ENCODE results near the gene CDADC1.
"Not testable (repeated sequence)": the region's sequence is repeated elsewhere in the genome, so short reads cannot be mapped to it uniquely, and the experiment has no call there.

The CDADC1 gene

GRCh38 chr13:49327145-49327544 lies 79.4 kb downstream of the CDADC1 start:
- H3K4me3 ChIP-seq (ENCODE audit: low read length); H3K4me1 ChIP-seq (ENCODE audit: control insufficient read depth, insufficient read depth, low read length); H3K27ac ChIP-seq (ENCODE audit: low read length); H3K9me3 ChIP-seq (ENCODE audit: control insufficient read depth, insufficient read depth, low read length); DNase-seq (ENCODE audit: low read depth, low spot score); H3K27me3 ChIP-seq (ENCODE audit: control insufficient read depth, insufficient read depth, low read length); H3K36me3 ChIP-seq (ENCODE audit: control insufficient read depth, insufficient read depth, low read length): not testable (repeated sequence)
- WGBS (ENCODE audit: insufficient coverage, insufficient read length): no CpG with 5 or more reads among the region's 3 CpGs

GRCh38 chr13:49329831-49330545 lies 82.3 kb downstream of the CDADC1 start:
- no peaks in the 10 kb centered on the region for H3K36me3 ChIP-seq (ENCODE audit: control insufficient read depth, insufficient read depth, low read length)
- DNase-seq (ENCODE audit: low read depth, low spot score): no peak
- H3K4me3 ChIP-seq (ENCODE audit: low read length): no peak overlapping the region
- no peaks in the 10 kb centered on the region for H3K9me3 ChIP-seq (ENCODE audit: control insufficient read depth, insufficient read depth, low read length)
- H3K27me3 ChIP-seq (ENCODE audit: control insufficient read depth, insufficient read depth, low read length): no peaks in the 10 kb centered on the region
- no CpG with 5 or more reads among the region's 8 CpGs for WGBS (ENCODE audit: insufficient coverage, insufficient read length)
- H3K4me1 ChIP-seq (ENCODE audit: control insufficient read depth, insufficient read depth, low read length): no peaks in the 10 kb centered on the region
- H3K27ac ChIP-seq (ENCODE audit: low read length): no peak overlapping the region

DNA sequence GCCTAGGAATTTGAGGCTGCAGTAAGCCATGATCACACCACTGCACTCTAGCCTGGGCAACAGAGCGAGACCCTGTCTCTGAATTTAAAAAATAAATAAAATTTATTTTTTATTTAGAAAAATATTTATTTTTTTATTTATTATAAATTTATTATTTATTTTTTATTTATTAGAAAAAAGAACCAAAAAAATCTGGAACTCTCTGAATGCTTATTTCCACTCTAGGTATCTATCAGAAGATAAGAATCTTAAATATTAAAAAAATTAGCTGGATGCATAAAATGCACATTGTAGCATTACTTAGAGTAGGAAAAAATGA lies 82.8 kb downstream of the CDADC1 start:
- H3K4me1 ChIP-seq (ENCODE audit: control insufficient read depth, insufficient read depth, low read length): no peaks in the 10 kb centered on the region
- DNase-seq (ENCODE audit: low read depth, low spot score): no peak
- no peaks in the 10 kb centered on the region for H3K27me3 ChIP-seq (ENCODE audit: control insufficient read depth, insufficient read depth, low read length)
- no CpG with 5 or more reads among the region's 1 CpG for WGBS (ENCODE audit: insufficient coverage, insufficient read length)
- no peaks in the 10 kb centered on the region for H3K9me3 ChIP-seq (ENCODE audit: control insufficient read depth, insufficient read depth, low read length)
- H3K4me3 ChIP-seq (ENCODE audit: low read length): no peak overlapping the region
- H3K36me3 ChIP-seq (ENCODE audit: control insufficient read depth, insufficient read depth, low read length): no peaks in the 10 kb centered on the region
- H3K27ac ChIP-seq (ENCODE audit: low read length): no peak overlapping the region

DNA sequence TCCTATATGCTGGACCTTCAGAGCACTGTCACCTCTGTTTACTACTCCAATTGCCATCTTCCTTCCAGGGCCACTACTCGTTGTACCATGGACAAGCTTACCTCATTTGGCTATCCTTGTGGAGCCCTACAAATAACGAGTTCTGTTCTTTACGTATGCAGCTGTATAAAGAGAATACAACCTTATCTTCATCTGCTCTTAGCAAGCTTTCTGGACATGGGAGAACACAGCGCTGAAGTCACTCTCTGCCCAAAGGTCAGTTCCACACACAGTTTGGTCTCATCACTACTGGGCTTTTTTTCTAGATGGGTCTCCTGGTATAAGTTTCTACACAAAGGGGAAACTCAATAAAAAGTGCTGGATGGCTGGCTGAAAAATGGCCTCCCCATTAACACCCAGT lies 88.9 kb downstream of the CDADC1 start:
- no peaks in the 10 kb centered on the region for H3K9me3 ChIP-seq (ENCODE audit: control insufficient read depth, insufficient read depth, low read length)
- H3K27ac ChIP-seq (ENCODE audit: low read length): no peak overlapping the region
- no peak overlapping the region for H3K4me3 ChIP-seq (ENCODE audit: low read length)
- H3K4me1 ChIP-seq (ENCODE audit: control insufficient read depth, insufficient read depth, low read length): no peaks in the 10 kb centered on the region
- no peak for DNase-seq (ENCODE audit: low read depth, low spot score)
- no peaks in the 10 kb centered on the region for H3K36me3 ChIP-seq (ENCODE audit: control insufficient read depth, insufficient read depth, low read length)
- no CpG with 5 or more reads among the region's 4 CpGs for WGBS (ENCODE audit: insufficient coverage, insufficient read length)
- H3K27me3 ChIP-seq (ENCODE audit: control insufficient read depth, insufficient read depth, low read length): no peaks in the 10 kb centered on the region

DNA sequence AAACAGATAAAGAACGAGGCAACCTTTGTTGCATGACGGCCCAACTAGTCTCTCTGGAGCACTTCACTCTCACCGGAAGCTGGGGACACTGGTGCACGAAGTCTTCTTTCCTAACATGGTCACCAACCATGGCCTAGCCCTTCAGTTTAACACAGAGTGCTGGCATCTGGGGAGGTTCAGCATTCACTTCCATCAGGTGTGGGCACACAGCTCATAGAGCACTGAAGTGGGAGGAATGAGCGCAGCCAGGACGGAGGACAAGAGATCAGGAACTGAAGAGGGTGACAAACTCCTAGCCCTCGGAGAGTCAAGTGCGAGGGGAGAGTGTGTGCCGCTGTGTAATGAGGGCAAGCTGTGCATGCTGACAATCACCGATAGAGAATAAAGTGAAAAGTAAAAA lies 92.4 kb downstream of the CDADC1 start:
- no peak overlapping the region for H3K4me3 ChIP-seq (ENCODE audit: low read length)
- no peak overlapping the region for H3K27ac ChIP-seq (ENCODE audit: low read length)
- no peaks in the 10 kb centered on the region for H3K4me1 ChIP-seq (ENCODE audit: control insufficient read depth, insufficient read depth, low read length)
- no peaks in the 10 kb centered on the region for H3K9me3 ChIP-seq (ENCODE audit: control insufficient read depth, insufficient read depth, low read length)
- DNase-seq (ENCODE audit: low read depth, low spot score): no peak
- no CpG with 5 or more reads among the region's 10 CpGs for WGBS (ENCODE audit: insufficient coverage, insufficient read length)
- H3K27me3 ChIP-seq (ENCODE audit: control insufficient read depth, insufficient read depth, low read length): no peaks in the 10 kb centered on the region
- H3K36me3 ChIP-seq (ENCODE audit: control insufficient read depth, insufficient read depth, low read length): no peaks in the 10 kb centered on the region

- Histone ChIP-seq H3K36me3 (ENCODE audit: control insufficient read depth, insufficient read depth, low read length) (no peaks in the 10 kb centered on the region), H3K4me3 (ENCODE audit: low read length) (no peak overlapping the region), H3K27ac (ENCODE audit: low read length) (no peak overlapping the region), H3K27me3 (ENCODE audit: control insufficient read depth, insufficient read depth, low read length) (no peaks in the 10 kb centered on the region), H3K4me1 (ENCODE audit: control insufficient read depth, insufficient read depth, low read length) (no peaks in the 10 kb centered on the region), H3K9me3 (ENCODE audit: control insufficient read depth, insufficient read depth, low read length) (no peaks in the 10 kb centered on the region)
- no CpG with 5 or more reads among the region's 3 CpGs for WGBS (ENCODE audit: insufficient coverage, insufficient read length)
- no peak for DNase-seq (ENCODE audit: low read depth, low spot score)
Observed at GRCh38 chr13:49341517-49341916, 93.8 kb downstream of the CDADC1 start.

GRCh38 chr13:49341941-49342340 lies 94.2 kb downstream of the CDADC1 start:
- H3K36me3 ChIP-seq (ENCODE audit: control insufficient read depth, insufficient read depth, low read length): no peaks in the 10 kb centered on the region
- DNase-seq (ENCODE audit: low read depth, low spot score): no peak
- H3K4me1 ChIP-seq (ENCODE audit: control insufficient read depth, insufficient read depth, low read length): no peaks in the 10 kb centered on the region

DNA sequence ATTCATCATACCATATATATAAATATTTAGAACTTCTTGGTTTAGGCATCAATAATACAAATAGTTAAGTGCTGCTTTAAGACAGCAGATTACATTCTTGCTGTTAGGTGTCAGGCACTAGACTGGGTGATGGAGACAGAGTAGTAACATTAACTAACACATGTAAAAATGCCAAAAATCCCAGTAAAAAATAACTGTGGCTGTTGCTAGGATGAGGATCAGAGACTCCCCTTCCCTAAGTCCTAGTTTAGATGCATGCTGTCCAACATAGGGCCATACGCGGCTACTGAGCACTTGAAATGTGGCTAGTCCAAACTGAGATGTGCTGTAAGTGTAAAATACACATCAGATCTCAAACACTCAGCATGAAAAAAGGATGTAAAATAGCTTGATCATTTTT lies 94.7 kb downstream of the CDADC1 start:
- Histone ChIP-seq H3K36me3 (ENCODE audit: control insufficient read depth, insufficient read depth, low read length) (no peaks in the 10 kb centered on the region), H3K27me3 (ENCODE audit: control insufficient read depth, insufficient read depth, low read length) (no peaks in the 10 kb centered on the region), H3K4me3 (ENCODE audit: low read length) (no peak overlapping the region), H3K9me3 (ENCODE audit: control insufficient read depth, insufficient read depth, low read length) (no peaks in the 10 kb centered on the region), H3K4me1 (ENCODE audit: control insufficient read depth, insufficient read depth, low read length) (no peaks in the 10 kb centered on the region), H3K27ac (ENCODE audit: low read length) (no peak overlapping the region)
- no CpG with 5 or more reads among the region's 2 CpGs for WGBS (ENCODE audit: insufficient coverage, insufficient read length)
- no peak for DNase-seq (ENCODE audit: low read depth, low spot score)

More at GRCh38 chr13:49341941-49342340, 94.2 kb downstream of the CDADC1 start:
- no peaks in the 10 kb centered on the region for H3K9me3 ChIP-seq (ENCODE audit: control insufficient read depth, insufficient read depth, low read length)
- no peak overlapping the region for H3K4me3 ChIP-seq (ENCODE audit: low read length)
- no peak overlapping the region for H3K27ac ChIP-seq (ENCODE audit: low read length)
- H3K27me3 ChIP-seq (ENCODE audit: control insufficient read depth, insufficient read depth, low read length): no peaks in the 10 kb centered on the region

Data from iPS DF 6.9 (cell line).